HEK293 (cell line): ENCODE results near the gene APOBEC3G.

ENCODE experiments used
- CTCF ChIA-PET: fragments of 350-600 bp; formaldehyde crosslinking; extraction: SDS; loops from one replicate; lab custom pipeline; 2021; ENCODE audit warnings: antibody characterized with exemption; lab: Yijun Ruan, JAX
- POLR2A ChIA-PET: fragments of 300-600 bp; formaldehyde crosslinking; extraction: SDS; loops from one replicate; lab custom pipeline; 2020; ENCODE audit warnings: antibody characterized with exemption, inconsistent platforms; lab: Yijun Ruan, JAX
- H3K27ac ChIP-seq: fragments of 200-500 bp; sonication (Bioruptor generic); 2 replicates; pipeline ENCODE4 v1.5.1; 2014; ENCODE audit warnings: low read depth, low read length, control low read depth, inconsistent platforms; ENCODE audit errors: extremely low read depth
- H3K36me3 ChIP-seq, 2 experiments: fragments of 200-500 bp in 1 of 2; sonication (Bioruptor generic) in 1 of 2; 1 replicate in 1 of 2; 2 replicates in 1 of 2; pipeline ENCODE4 v1.5.1; 2014 to 2017; ENCODE audit warnings: inconsistent platforms in 2 of 2, low read length in 2 of 2; ENCODE audit not compliant: control insufficient read depth in 2 of 2, insufficient read depth in 1 of 2
- H3K4me1 ChIP-seq: fragments of 200-500 bp; sonication (Bioruptor generic); 2 replicates; pipeline ENCODE4 v1.5.1; 2014; ENCODE audit warnings: mild to moderate bottlenecking, low read length, inconsistent platforms; ENCODE audit not compliant: control insufficient read depth, insufficient read depth
- H3K4me3 ChIP-seq: 2 replicates; pipeline ENCODE4 v1.5.1; 2011; ENCODE audit warnings: low read depth, mild to moderate bottlenecking, control low read depth, low read length, moderate library complexity
- H3K9me3 ChIP-seq: fragments of 200-500 bp; sonication (Bioruptor generic); 2 replicates; pipeline ENCODE4 v1.5.1; 2014; ENCODE audit warnings: low read depth, low read length, inconsistent platforms; ENCODE audit not compliant: control insufficient read depth, insufficient read depth
- GLI4 ChIP-seq: fragments of 450-650 bp; formaldehyde crosslinking; IDR thresholded peaks from 2 replicates; pipeline ENCODE4 v1.5.1; 2016; ENCODE audit warnings: missing biosample characterization, missing genetic modification characterization
- KLF8 ChIP-seq: fragments of 450-650 bp; formaldehyde crosslinking; IDR thresholded peaks from 2 replicates; pipeline ENCODE4 v1.5.1; 2016; ENCODE audit warnings: missing biosample characterization, missing genetic modification characterization
- MYNN ChIP-seq: fragments of 450-650 bp; formaldehyde crosslinking; IDR thresholded peaks from 2 replicates; pipeline ENCODE4 v1.5.1; 2016; ENCODE audit warnings: missing biosample characterization, missing genetic modification characterization, borderline replicate concordance
- REPIN1 ChIP-seq: fragments of 450-650 bp; formaldehyde crosslinking; IDR thresholded peaks from 2 replicates; pipeline ENCODE4 v1.5.1; 2017; ENCODE audit warnings: missing biosample characterization, missing genetic modification characterization, low read depth
- SCRT1 ChIP-seq: fragments of 450-650 bp; formaldehyde crosslinking; IDR thresholded peaks from 2 replicates; pipeline ENCODE4 v1.5.1; 2016; ENCODE audit warnings: missing biosample characterization, missing genetic modification characterization, borderline replicate concordance
- SP2 ChIP-seq: fragments of 450-650 bp; formaldehyde crosslinking; IDR thresholded peaks from 2 replicates; pipeline ENCODE4 v1.5.1; 2016; ENCODE audit warnings: missing biosample characterization, missing genetic modification characterization
- WT1 ChIP-seq: fragments of 450-650 bp; formaldehyde crosslinking; IDR thresholded peaks from 2 replicates; pipeline ENCODE4 v1.5.1; 2016; ENCODE audit warnings: missing biosample characterization, missing genetic modification characterization
- ZBTB1 ChIP-seq: fragments of 450-650 bp; formaldehyde crosslinking; IDR thresholded peaks from 2 replicates; pipeline ENCODE4 v1.5.1; 2016; ENCODE audit warnings: missing biosample characterization, missing genetic modification characterization
- ZBTB17 ChIP-seq: fragments of 450-650 bp; formaldehyde crosslinking; IDR thresholded peaks from 2 replicates; pipeline ENCODE4 v1.5.1; 2016; ENCODE audit warnings: missing biosample characterization, missing genetic modification characterization
- ZFHX2 ChIP-seq: fragments of 450-650 bp; formaldehyde crosslinking; conservative IDR thresholded peaks from 2 replicates; pipeline ENCODE4 v1.5.1; 2016; ENCODE audit warnings: missing biosample characterization, missing genetic modification characterization
- ZIC2 ChIP-seq: fragments of 450-650 bp; formaldehyde crosslinking; IDR thresholded peaks from 2 replicates; pipeline ENCODE4 v1.5.1; 2016; ENCODE audit warnings: missing biosample characterization, missing genetic modification characterization
- ZNF155 ChIP-seq: fragments of 450-650 bp; formaldehyde crosslinking; IDR thresholded peaks from 2 replicates; pipeline ENCODE4 v1.5.1; 2016; ENCODE audit warnings: missing biosample characterization, missing genetic modification characterization
- ZNF211 ChIP-seq: fragments of 450-650 bp; formaldehyde crosslinking; IDR thresholded peaks from 2 replicates; pipeline ENCODE4 v1.5.1; 2016; ENCODE audit warnings: low read depth, missing biosample characterization, missing genetic modification characterization
- ZNF214 ChIP-seq: fragments of 450-650 bp; formaldehyde crosslinking; IDR thresholded peaks from 2 replicates; pipeline ENCODE4 v1.5.1; 2017; ENCODE audit warnings: missing biosample characterization, mild to moderate bottlenecking, missing genetic modification characterization, borderline replicate concordance
- ZNF24 ChIP-seq: fragments of 450-650 bp; formaldehyde crosslinking; IDR thresholded peaks from 2 replicates; pipeline ENCODE4 v1.5.1; 2016; ENCODE audit warnings: missing biosample characterization, missing genetic modification characterization
- ZNF302 ChIP-seq: fragments of 450-650 bp; formaldehyde crosslinking; IDR thresholded peaks from 2 replicates; pipeline ENCODE4 v1.5.1; 2016; ENCODE audit warnings: missing biosample characterization, missing genetic modification characterization, low read depth
- ZNF335 ChIP-seq: fragments of 450-650 bp; formaldehyde crosslinking; conservative IDR thresholded peaks from 2 replicates; pipeline ENCODE4 v1.5.1; 2016; ENCODE audit warnings: missing biosample characterization, missing genetic modification characterization
- ZNF366 ChIP-seq: fragments of 450-650 bp; formaldehyde crosslinking; conservative IDR thresholded peaks from 2 replicates; pipeline ENCODE4 v1.5.1; 2016; ENCODE audit warnings: missing biosample characterization, missing genetic modification characterization
- ZNF37A ChIP-seq: fragments of 450-650 bp; IDR thresholded peaks from 2 replicates; pipeline ENCODE4 v1.5.1; 2018; ENCODE audit warnings: missing biosample characterization, missing genetic modification characterization
- ZNF391 ChIP-seq: fragments of 450-650 bp; formaldehyde crosslinking; IDR thresholded peaks from 2 replicates; pipeline ENCODE4 v1.5.1; 2016; ENCODE audit warnings: low read depth, missing biosample characterization, missing genetic modification characterization, borderline replicate concordance
- ZNF529 ChIP-seq: fragments of 450-650 bp; formaldehyde crosslinking; IDR thresholded peaks from 2 replicates; pipeline ENCODE4 v1.5.1; 2017; ENCODE audit warnings: missing genetic modification characterization, missing biosample characterization; ENCODE audit not compliant: insufficient replicate concordance
- ZNF558 ChIP-seq: fragments of 450-650 bp; formaldehyde crosslinking; IDR thresholded peaks from 2 replicates; pipeline ENCODE4 v1.5.1; 2016; ENCODE audit warnings: missing biosample characterization, missing genetic modification characterization
- ZNF701 ChIP-seq: fragments of 450-650 bp; formaldehyde crosslinking; IDR thresholded peaks from 2 replicates; pipeline ENCODE4 v1.5.1; 2016; ENCODE audit warnings: missing biosample characterization, missing genetic modification characterization
- ZNF747 ChIP-seq: fragments of 450-650 bp; formaldehyde crosslinking; IDR thresholded peaks from 2 replicates; pipeline ENCODE4 v1.5.1; 2016; ENCODE audit warnings: missing biosample characterization, missing genetic modification characterization
- ZNF843 ChIP-seq: fragments of 450-650 bp; formaldehyde crosslinking; IDR thresholded peaks from 2 replicates; pipeline ENCODE4 v1.5.1; 2016; ENCODE audit warnings: missing biosample characterization, missing genetic modification characterization
- TF ChIP-seq, protein P1 (sequence below): fragments of 450-650 bp; formaldehyde crosslinking; IDR thresholded peaks from 2 replicates; pipeline ENCODE4 v1.5.1; 2016; ENCODE audit warnings: missing biosample characterization, missing genetic modification characterization
- TF ChIP-seq, protein P2 (sequence below): fragments of 450-650 bp; formaldehyde crosslinking; IDR thresholded peaks from 2 replicates; pipeline ENCODE4 v1.5.1; 2017; ENCODE audit warnings: missing biosample characterization, missing genetic modification characterization

APOBEC3G gene

DNA sequence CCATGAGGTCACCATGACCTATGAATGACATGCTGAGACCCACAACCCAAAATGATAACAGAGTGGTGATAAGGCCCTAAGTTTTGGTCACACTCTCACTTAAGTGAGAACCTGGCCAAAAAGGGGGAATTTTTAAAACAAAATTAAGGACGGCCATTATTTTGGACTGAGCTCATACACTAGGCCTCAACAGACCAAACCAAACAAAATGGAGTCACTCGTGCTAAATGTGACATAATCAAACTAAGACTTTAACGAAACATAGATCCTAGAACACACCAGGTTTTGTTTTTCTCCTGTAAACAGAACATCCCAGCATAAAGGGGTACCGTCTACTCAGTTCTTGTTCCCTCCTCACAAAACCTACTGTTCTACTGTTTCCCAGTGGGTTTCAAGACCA is 31.4 kb downstream of the APOBEC3G start:
- POLR2A ChIA-PET: no interaction called here
- TF ChIP-seq ZNF529 (tag by site-specific recombination) (no peak), ZNF747 (no peak), ZIC2 (tag by site-specific recombination) (no peak), ZNF155 (tag by site-specific recombination) (no peak), WT1 (tag by site-specific recombination) (no peak), ZNF843 (tag by site-specific recombination) (no peak), ZNF335 (tag by site-specific recombination) (no peak), REPIN1 (tag by site-specific recombination) (no peak)
- TF ChIP-seq, all 188 proteins: peak for 0
- H3K9me3 ChIP-seq: no peaks in the 10 kb centered on the region
- H3K4me3 ChIP-seq: no peak overlapping the region
- H3K4me1 ChIP-seq: no peaks in the 10 kb centered on the region
- no peak overlapping the region for H3K27ac ChIP-seq
- CTCF ChIA-PET: interaction anchor here (1.5 kb wide), 1 partner anchor 35 kb away, joined by 5 read pairs; no protein-coding TSS in a partner anchor
- H3K36me3 ChIP-seq: no peaks in the 10 kb centered on the region

DNA sequence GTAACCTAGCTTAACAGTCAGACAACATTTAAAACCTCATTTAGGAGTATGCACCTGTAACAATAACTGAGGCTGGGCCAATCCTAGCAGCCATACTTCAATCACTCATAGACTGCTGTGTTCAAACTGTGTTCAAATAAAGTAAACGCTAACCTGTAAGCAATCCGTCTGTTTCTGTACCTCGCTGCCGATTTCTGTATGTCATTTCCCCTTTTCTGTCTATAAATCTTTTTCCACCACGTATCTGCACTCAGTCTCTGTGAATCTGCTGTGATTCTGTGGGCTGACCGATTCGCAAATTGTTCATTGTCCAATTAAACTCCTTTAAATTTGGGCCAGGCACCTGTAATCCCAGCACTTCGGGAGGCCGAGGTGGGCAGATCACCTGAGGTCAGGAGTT is 32.3 kb downstream of the APOBEC3G start:
- Histone ChIP-seq H3K27ac (no peak overlapping the region), H3K4me1 (no peaks in the 10 kb centered on the region), H3K4me3 (no peak overlapping the region), H3K9me3 (no peaks in the 10 kb centered on the region)
- ChIA-PET CTCF (interaction anchor here (1.1 to 1.6 kb wide), 4 partner anchors 13 to 240 kb away, joined by 3 to 6 read pairs (median 4); no protein-coding TSS in a partner anchor), POLR2A (no interaction called here)
- TF ChIP-seq MYNN (tag by site-specific recombination) (no peak), ZFHX2 (tag by site-specific recombination) (no peak), GLI4 (tag by site-specific recombination) (no peak), SP2 (tag by site-specific recombination) (no peak), ZBTB1 (tag by site-specific recombination) (no peak), ZNF214 (tag by site-specific recombination) (no peak), ZNF558 (tag by site-specific recombination) (no peak), ZNF701 (tag by site-specific recombination) (no peak), SCRT1 (tag by site-specific recombination) (no peak), ZNF24 (no peak), ZNF366 (tag by site-specific recombination) (no peak), KLF8 (tag by site-specific recombination) (no peak), ZNF155 (tag by site-specific recombination) (no peak), ZNF391 (no peak), ZNF302 (tag by site-specific recombination) (no peak), ZBTB17 (tag by site-specific recombination) (no peak), ZNF37A (no peak), ZNF211 (no peak)
- TF ChIP-seq, protein P1, sequence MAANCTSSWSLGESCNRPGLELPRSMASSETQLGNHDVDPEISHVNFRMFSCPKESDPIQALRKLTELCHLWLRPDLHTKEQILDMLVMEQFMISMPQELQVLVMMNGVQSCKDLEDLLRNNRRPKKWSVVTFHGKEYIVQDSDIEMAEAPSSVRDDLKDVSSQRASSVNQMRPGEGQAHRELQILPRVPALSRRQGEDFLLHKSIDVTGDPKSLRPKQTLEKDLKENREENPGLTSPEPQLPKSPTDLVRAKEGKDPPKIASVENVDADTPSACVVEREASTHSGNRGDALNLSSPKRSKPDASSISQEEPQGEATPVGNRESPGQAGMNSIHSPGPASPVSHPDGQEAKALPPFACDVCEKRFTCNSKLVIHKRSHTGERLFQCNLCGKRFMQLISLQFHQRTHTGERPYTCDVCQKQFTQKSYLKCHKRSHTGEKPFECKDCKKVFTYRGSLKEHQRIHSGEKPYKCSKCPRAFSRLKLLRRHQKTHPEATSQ (tag by site-specific recombination): no peak
- TF ChIP-seq, protein P2, sequence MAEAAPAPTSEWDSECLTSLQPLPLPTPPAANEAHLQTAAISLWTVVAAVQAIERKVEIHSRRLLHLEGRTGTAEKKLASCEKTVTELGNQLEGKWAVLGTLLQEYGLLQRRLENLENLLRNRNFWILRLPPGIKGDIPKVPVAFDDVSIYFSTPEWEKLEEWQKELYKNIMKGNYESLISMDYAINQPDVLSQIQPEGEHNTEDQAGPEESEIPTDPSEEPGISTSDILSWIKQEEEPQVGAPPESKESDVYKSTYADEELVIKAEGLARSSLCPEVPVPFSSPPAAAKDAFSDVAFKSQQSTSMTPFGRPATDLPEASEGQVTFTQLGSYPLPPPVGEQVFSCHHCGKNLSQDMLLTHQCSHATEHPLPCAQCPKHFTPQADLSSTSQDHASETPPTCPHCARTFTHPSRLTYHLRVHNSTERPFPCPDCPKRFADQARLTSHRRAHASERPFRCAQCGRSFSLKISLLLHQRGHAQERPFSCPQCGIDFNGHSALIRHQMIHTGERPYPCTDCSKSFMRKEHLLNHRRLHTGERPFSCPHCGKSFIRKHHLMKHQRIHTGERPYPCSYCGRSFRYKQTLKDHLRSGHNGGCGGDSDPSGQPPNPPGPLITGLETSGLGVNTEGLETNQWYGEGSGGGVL (tag by site-specific recombination): no peak
- TF ChIP-seq, all 188 proteins: peak for 0
- no peaks in the 10 kb centered on the region for H3K36me3 ChIP-seq
